Measurements from ENCODE around the gene UBR1. TPM values are rescaled to one million over a fixed set of nuclear protein-coding genes. Genes with fewer than 3 reads are reported as not detected.

The UBR1 gene
- total RNA-seq: 24.7 and 33.1 TPM in 2 replicates

DNA sequence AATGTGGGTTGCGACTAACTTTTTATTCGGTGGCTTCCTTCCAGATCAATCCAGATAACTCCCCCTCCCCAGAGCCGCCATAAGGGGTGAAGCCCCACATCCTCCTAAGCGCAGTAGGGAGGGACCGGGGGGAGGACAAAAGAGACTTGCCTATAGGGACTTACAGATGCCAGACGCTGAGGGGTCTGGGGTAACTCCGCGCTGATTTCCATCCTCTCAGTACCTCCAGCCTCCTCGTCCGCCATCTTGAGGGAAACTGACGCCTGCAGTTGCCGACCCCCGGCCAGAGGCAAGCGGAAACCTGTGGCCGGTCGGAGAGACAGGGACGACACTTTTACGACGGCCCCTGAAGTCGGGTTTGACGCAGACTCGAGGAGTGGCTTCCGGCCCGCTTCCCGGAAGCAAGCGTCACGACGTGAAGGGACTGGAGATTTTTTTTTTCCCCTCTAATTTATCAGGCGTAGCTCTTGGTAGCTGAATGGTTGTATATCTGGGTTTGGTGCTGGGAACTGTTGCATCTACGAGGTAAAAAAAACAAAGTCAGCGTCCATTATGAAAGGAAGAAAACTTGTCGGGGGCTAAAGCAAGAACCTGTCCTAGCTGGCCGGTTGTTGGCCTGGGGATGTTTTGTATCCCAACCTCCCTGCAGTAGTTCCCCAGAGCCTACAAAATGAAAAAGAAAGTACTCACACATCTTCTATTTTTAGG is at the start of gene UBR1:
UBR1 (minus strand) TSS at position 261 of the 708 bp plus-strand sequence; CDS start at position 245, 16 bp downstream.

DNA sequence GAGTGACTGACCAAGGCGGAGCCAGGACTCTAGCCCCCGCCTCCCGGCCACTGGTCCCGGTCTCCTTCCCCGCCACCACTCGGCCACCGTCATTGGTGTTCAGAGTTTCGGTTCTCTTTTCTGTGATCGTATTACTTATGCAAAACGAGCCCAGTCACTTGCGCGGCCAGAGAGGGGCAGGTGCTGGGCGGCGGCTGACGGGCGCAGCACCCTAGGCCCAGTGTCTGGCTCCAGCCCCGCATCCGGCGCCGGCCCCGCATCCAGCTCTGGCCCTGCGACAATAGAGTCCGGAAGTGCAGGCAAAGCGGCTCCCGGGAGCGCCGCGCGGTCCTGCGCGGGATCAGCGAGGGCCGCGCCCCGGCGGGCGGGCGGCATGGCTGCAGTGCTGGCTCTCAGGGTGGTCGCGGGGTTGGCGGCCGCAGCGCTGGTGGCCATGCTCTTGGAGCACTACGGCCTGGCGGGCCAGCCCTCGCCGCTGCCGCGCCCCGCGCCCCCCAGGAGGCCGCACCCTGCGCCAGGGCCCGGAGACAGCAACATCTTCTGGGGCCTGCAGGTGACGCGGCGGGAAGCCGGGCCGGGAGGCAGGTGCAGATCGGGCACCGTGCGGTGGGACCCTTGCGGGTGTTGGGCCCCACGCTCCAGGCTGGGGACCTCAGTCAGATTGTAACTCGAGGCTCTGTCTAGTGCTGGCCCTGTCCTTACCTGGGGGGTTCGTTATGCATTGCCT is 27.8 kb upstream of the UBR1 start, which contains the start of gene TMEM62:
TMEM62 (plus strand) TSS at position 157 of the 727 bp plus-strand sequence; CDS start at position 374, 217 bp downstream.

DNA sequence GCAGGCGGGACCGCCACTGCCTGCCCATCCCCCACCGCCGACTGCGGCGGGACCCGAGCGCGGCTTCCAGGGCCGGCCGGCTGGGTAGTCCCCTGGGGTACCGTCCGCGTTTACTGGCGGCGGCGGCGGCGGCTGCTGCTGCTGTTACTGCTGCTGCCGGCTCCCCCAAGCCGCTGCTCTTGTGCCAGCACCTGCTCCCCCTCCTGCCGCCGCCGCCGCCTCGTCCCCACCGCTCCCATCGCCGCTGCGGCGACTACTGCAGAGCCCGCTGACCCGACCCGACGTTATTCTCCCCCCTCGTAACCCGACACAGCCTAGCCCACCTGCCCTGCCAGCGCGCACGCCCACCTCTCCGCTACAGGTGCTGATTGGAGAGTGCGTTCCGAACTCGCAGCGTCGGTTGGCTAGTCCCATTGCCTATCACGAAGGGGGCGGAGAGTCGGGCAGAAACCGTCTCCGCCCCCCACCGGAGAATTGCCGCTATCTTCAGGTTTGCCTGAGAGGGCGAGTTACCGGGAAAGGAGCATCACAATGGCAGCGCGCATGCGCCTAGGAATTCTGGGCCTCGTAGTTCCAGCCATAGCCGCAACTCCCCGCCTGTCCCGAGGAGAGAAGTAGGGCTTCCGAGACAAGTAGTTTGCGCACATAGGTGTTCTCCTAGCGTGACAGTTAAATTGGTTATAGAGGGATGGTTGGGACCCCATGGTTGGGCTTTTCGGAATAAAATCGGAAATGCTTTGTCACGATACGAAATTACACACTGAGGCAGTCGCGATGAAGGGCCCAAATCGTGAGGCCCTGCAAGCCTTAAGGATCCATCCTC is 185.1 kb downstream of the UBR1 start, which contains the start of gene TTBK2:
TTBK2 (minus strand) TSS at position 260 of the 823 bp plus-strand sequence. CDS start 42,161 bp downstream, outside the sequence.

Other genes with a start within 250 kb of the UBR1 start
- 5.5 and 9.4 TPM in 2 replicates for gene TTBK2, start 185.3 kb downstream of the UBR1 start, total RNA-seq
- 12.0 and 27.4 TPM in 2 replicates for gene TMEM62, start 27.5 kb upstream of the UBR1 start, total RNA-seq
- gene CCNDBP1, start 79.4 kb upstream of the UBR1 start, total RNA-seq: 68.4 and 97.1 TPM in 2 replicates
- gene EPB42, start 115.0 kb upstream of the UBR1 start, total RNA-seq: not detected in 2 replicates
- gene TGM5, start 160.9 kb upstream of the UBR1 start, total RNA-seq: not detected in 2 replicates
- not detected in 2 replicates for gene TGM7, start 196.2 kb upstream of the UBR1 start, total RNA-seq
- gene LCMT2, start 224.5 kb upstream of the UBR1 start, total RNA-seq: 4.2 and 6.5 TPM in 2 replicates